ENCODE data around the gene ZSWIM8. TPM values are rescaled to one million over a fixed set of nuclear protein-coding genes. Genes with fewer than 3 reads are reported as not detected.

The ZSWIM8 gene
- total and polyA plus RNA-seq, 2 of the 8 experiments (the other 6 are each of a cell fraction or from before 2014, with no cell fraction given) = 44.7 to 99.7 TPM

DNA sequence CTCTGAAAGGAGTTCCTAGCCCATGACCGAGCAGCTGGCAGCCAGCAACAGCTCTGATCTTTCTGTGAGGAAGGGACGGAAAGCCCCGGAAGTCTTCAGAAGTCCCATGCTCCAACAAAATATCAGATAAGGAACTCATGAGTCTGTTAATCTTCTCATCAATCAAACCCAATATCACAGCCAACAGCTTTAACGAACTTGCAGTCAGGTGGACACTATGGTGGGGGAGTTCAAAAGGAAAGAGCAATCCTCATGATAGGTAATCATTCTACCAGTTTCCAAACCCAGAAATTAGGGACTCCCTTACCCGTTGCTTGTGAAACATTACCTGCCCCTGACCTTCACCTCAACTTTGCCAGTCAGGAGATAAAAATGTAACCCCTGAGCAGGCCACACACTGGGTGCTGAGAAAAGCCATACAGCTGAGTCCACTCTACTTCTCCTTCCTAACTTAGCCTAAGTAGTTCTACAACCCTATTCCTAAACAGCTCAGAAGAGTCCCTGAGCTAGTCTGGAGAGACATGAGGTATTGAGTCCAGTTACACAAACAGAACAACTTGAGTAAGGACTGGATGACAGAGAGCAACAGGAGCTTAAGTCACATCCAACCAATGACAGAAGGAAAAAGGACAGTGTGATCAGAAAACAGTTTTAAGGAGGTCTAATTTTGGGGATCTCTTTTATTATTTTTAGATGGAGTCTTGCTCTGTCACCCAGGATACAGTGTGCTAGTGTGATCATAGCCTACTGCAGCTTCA lies 23.8 kb downstream of the ZSWIM8 start:
- Histone ChIP-seq H3K4me1 (replicated peaks in 1 of 4; ENCODE audit: control insufficient read depth in 3 of 4, insufficient read depth in 4 of 4, low read length in 3 of 4) (peaks cover 0 to 4% (median 2%) of the 10 kb centered on the region in 4 experiments; a peak in 4 of 7 replicates), H3K79me1 (ENCODE audit: low read depth, low read length) (0 out of 2 replicates have a peak, but pooled peaks cover 4% of the 10 kb centered on the region), H4K8ac (ENCODE audit: extremely low read depth, insufficient read depth, low read length) (no peak overlapping the region), H2AFZ (ENCODE audit: low read length) (no peak overlapping the region), H2AK5ac (ENCODE audit: low read depth, low read length) (no peak overlapping the region), H3K27ac (ENCODE audit: low read depth, low read length) (no peak overlapping the region), H2BK12ac (ENCODE audit: low read depth, low read length) (no peak overlapping the region), H3K23me2 (ENCODE audit: low read depth, low read length) (no peaks in the 10 kb centered on the region; the same call in 1 of the 2 replicates), H3K4me3 (ENCODE audit: extremely low read depth in 1 of 4, insufficient read depth in 2 of 4, low read depth in 3 of 4, low read length in 4 of 4) (no peak overlapping the region), H3K4me2 (ENCODE audit: insufficient read depth in 1 of 2, low read depth in 2 of 2, low read length in 2 of 2) (no peak overlapping the region), H3K4ac (replicated peaks; ENCODE audit: insufficient read length, low read depth, low read length) (no peak overlapping the region), H3K56ac (replicated peaks; ENCODE audit: insufficient read length, low read depth, low read length) (no peak overlapping the region), H4K91ac (replicated peaks; ENCODE audit: insufficient read length, low read length) (no peak overlapping the region), H3K36me3 (ENCODE audit: control insufficient read depth in 2 of 4, insufficient read depth in 4 of 4, low read length in 3 of 4) (peaks cover 4 to 19% (median 12%) of the 10 kb centered on the region in 4 experiments; a peak in 6 of 8 replicates), H3K9ac (replicated peaks in 1 of 4; ENCODE audit: extremely low read depth in 1 of 4, low read depth in 3 of 4, low read length in 3 of 4) (no peak overlapping the region), H3K14ac (ENCODE audit: insufficient read length) (no peak overlapping the region), H2BK5ac (ENCODE audit: low read depth, low read length) (no peak overlapping the region), H3K23ac (ENCODE audit: insufficient read length) (no peak overlapping the region), H2BK20ac (ENCODE audit: low read length) (no peak overlapping the region), H3K79me2 (ENCODE audit: control insufficient read depth in 1 of 2, insufficient read depth in 2 of 2, low read length in 2 of 2) (no peaks in the 10 kb centered on the region), H3K9me3 (ENCODE audit: insufficient read depth in 2 of 2, low read depth in 1 of 2, low read length in 1 of 2) (no peaks in the 10 kb centered on the region), H3K18ac (ENCODE audit: extremely low read depth, low read length) (no peak overlapping the region), H4K5ac (ENCODE audit: insufficient read length, low read depth, low read length) (no peak overlapping the region), H2BK15ac (ENCODE audit: low read length) (no peak overlapping the region), H4K20me1 (replicated peaks in 1 of 2; ENCODE audit: control insufficient read depth in 1 of 2, insufficient read depth in 2 of 2, low read length in 2 of 2) (peaks cover 0 to 9% of the 10 kb centered on the region in 2 experiments), H3K27me3 (replicated peaks in 1 of 4; ENCODE audit: control insufficient read depth in 3 of 4, extremely low read depth in 1 of 4, insufficient read depth in 3 of 4, low read length in 3 of 4) (no peaks in the 10 kb centered on the region), H2BK120ac (replicated peaks; ENCODE audit: low read depth, low read length) (no peak overlapping the region)
- FAIRE-seq = no peak
- CTCF ChIA-PET (ENCODE audit: partially characterized antibody) = interaction anchor here (0.7 to 2.7 kb wide), 7 partner anchors 10 to 131 kb away, joined by 3 to 13 read pairs (median 4); no protein-coding TSS in a partner anchor
- POLR2A ChIA-PET (ENCODE audit: partially characterized antibody) = interaction anchor here (0.6 to 11.1 kb wide), 6 partner anchors 13 to 153 kb away, joined by 3 to 137 read pairs (median 6); a partner anchor contains a TSS
- 70% methylated on average over 5 of the region's 5 CpGs; no CpG with 5 or more reads in 1 of the 2 experiments for WGBS, 2 experiments (ENCODE audit: extremely low coverage in 1 of 2, insufficient coverage in 1 of 2, insufficient read length in 1 of 2, insufficient replicate concordance in 2 of 2, low coverage in 1 of 2, low lambda C conversion rate in 2 of 2, missing lambda C conversion rate in 1 of 2)
- DNase-seq (ENCODE audit: low read depth in 1 of 2, low spot score in 2 of 2) = no peak
- TF ChIP-seq KDM1A (IDR thresholded peaks at IDR 0.05; ENCODE audit: borderline replicate concordance, low read length) (no peak), POU5F1 (IDR thresholded peaks at IDR 0.05; ENCODE audit: low read depth, low read length) (no peak), MAFK (IDR thresholded peaks at IDR 0.05; ENCODE audit: low read depth, low read length) (no peak), EP300 (IDR thresholded peaks at IDR 0.05; ENCODE audit: borderline replicate concordance in 1 of 2, low read depth in 2 of 2, low read length in 2 of 2) (no peak), SP2 (IDR thresholded peaks at IDR 0.05; ENCODE audit: low read length) (no peak), BCL11A (IDR thresholded peaks at IDR 0.05; ENCODE audit: low read depth in 2 of 2, low read length in 2 of 2) (no peak), TCF12 (IDR thresholded peaks at IDR 0.05; ENCODE audit: low read depth, low read length) (no peak), CBX8 (IDR thresholded peaks at IDR 0.05; ENCODE audit: borderline replicate concordance, low read depth, low read length) (no peak)
- TF ChIP-seq, protein P1, sequence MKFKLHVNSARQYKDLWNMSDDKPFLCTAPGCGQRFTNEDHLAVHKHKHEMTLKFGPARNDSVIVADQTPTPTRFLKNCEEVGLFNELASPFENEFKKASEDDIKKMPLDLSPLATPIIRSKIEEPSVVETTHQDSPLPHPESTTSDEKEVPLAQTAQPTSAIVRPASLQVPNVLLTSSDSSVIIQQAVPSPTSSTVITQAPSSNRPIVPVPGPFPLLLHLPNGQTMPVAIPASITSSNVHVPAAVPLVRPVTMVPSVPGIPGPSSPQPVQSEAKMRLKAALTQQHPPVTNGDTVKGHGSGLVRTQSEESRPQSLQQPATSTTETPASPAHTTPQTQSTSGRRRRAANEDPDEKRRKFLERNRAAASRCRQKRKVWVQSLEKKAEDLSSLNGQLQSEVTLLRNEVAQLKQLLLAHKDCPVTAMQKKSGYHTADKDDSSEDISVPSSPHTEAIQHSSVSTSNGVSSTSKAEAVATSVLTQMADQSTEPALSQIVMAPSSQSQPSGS (IDR thresholded peaks at IDR 0.05; ENCODE audit: low read length) = no peak
